NCI-H146 treated with DMSO at 0.1 percent for 48 hours (cell line): ENCODE measurements around the gene ITGAD.

Source experiments
- DNase-seq: peaks from one replicate; lab custom pipeline; 2025; ENCODE audit not compliant: unreplicated experiment; lab: John Stamatoyannopoulos, UW

Gene ITGAD

DNA sequence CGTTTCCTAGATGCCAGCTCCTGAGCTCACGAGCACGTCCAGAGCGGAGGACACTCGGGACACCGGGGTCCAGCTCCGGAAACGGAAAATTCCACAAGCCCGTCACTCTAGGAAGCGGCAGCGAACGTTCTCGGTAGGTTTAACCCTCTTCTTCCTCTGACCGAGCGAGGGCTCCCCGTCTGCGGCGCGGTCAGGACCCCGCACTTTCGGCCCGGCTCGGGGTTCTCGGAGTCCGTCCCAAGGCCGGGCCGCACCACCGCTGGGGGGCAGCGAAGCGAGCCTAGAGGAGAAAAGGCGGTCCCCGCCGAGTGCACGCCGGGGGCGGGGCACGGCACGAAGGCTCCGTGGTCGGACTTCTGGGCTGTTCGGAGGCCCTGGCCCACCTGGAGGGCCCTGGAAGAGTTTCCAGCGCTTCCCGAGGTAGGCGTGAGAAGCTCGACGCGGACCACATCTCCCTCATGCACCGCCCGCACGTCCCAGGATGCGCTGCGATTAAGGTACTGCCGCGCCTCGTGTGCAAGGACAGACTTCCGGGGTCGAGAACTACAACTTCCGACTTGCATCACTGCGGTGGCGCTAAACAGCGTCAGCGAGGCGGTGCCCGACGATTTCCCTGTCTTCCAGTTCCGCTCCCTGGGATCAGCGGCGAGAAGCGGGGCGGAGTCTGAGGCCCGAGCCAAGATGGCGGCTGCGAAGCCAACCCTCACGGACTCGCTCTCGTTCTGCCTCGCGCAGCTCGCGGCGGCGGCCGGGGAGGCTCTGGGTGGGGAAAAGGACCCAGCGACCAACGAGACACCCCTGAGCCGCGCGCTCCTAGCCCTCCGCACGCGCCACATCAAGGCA lies 65.9 kb downstream of the ITGAD start, which contains the start of gene ARMC5:
TSS of gene ARMC5 (plus strand) at position 658 of the 843 bp plus-strand sequence. CDS start at position 682, 24 bp downstream.
- peak; percentile 98 for DNase-seq

- peak; percentile 98 for DNase-seq
These were observed 66.8 kb downstream of the ITGAD start for GRCh38 chr16:31459687-31460581.

DNA sequence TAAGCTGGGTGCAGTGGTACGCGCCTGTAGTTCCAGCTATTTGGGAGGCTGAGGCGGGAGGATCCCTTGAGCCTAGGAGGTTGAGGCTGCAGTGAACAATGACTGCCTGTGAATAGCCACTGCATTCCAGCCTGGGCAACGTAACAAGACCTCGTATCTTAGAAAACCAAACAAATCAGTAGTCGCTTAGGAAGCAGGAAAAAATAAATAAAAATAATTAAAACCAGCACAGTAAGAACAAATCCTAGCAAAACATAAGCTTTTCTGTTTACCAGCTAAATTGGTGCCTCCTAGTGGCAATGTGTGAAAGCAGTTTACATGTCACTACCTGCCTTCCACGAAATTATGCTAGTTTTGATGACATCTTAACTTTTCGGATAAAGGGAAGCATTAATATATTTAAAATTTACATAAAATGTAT lies 67.5 kb downstream of the ITGAD start:
- no peak for DNase-seq

DNA sequence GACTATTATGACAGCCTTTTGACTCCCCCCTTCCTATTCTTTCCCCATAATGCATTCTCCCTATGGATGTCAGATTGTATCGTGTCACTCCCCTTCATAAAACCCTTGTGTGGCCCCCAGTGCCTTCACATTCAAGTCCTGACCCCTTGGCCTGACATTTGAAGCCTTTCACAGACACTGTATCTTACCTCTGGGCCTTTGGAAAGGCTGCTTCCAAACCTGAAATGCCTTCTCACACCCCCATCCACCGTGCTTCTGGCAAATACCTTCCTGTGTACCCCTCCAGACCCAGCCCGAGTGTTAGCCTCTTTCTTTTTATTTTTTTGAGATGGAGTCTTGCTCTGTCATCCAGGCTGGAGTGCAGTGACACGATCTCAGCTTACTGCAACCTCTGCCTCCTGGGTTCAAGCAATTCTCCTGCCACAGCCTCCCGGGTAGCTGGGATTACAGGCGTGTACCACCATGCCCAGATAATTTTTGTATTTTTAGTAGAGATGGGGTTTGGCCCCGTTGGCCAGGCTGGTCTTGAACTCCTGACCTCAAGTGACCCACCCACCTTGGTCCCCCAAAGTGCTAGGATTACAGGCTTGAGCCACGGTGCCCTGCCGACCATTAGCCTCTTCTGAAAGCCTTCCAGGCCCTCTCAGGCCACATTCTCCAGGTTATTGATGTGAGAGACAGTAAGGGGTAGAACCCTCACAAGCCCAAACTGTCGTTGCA lies 68.2 kb downstream of the ITGAD start:
- DNase-seq: no peak

GRCh38 chr16:31461921-31462804 lies 69.0 kb downstream of the ITGAD start:
- no peak for DNase-seq

- DNase-seq: no peak
These were observed 71.2 kb downstream of the ITGAD start for GRCh38 chr16:31464348-31464769.

DNA sequence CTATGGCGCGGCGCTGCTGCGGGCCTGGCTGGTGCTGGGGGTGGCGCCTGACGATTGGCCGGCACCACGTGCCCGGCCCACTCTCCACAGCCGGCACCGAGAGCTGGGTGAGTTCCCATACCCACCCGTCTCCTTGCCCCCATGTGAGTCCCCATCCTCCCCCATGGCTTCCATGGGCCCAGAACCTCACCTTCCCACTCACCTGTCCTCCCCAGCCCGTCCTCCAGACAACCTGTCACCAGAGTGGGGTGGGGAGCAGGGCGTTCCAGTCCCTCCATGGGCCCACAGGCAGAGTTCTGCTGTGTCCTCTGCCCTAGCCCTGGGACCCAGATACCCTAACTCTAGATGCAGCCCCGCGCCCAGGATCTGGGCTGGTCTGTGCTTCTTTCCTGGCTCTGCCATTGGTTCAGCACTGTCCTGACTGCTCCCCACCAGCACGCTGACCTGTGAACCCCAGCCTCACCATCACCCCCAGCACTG lies 71.7 kb downstream of the ITGAD start:
- no peak for DNase-seq

GRCh38 chr16:31465788-31466370 lies 72.7 kb downstream of the ITGAD start:
- DNase-seq: no peak

DNA sequence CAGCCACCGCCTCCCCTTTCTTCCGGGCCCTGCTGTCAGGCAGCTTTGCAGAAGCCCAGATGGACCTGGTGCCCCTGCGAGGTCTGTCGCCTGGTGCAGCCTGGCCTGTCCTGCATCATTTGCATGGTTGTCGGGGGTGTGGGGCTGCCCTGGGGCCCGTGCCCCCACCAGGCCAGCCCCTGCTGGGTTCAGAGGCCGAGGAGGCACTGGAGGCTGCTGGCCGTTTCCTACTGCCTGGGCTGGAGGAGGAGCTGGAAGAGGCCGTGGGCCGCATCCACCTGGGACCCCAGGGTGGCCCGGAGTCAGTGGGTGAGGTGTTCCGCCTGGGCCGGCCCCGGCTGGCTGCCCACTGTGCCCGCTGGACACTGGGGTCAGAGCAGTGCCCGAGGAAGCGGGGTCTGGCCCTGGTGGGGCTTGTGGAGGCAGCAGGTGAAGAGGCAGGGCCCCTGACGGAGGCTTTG lies 73.3 kb downstream of the ITGAD start:
- DNase-seq: no peak

GRCh38 chr16:31467151-31467773 lies 74.1 kb downstream of the ITGAD start:
- DNase-seq: no peak

GRCh38 chr16:31467858-31468257 lies 74.7 kb downstream of the ITGAD start:
- no peak for DNase-seq

GRCh38 chr16:31470615-31471014 lies 77.5 kb downstream of the ITGAD start:
- no peak for DNase-seq

DNA sequence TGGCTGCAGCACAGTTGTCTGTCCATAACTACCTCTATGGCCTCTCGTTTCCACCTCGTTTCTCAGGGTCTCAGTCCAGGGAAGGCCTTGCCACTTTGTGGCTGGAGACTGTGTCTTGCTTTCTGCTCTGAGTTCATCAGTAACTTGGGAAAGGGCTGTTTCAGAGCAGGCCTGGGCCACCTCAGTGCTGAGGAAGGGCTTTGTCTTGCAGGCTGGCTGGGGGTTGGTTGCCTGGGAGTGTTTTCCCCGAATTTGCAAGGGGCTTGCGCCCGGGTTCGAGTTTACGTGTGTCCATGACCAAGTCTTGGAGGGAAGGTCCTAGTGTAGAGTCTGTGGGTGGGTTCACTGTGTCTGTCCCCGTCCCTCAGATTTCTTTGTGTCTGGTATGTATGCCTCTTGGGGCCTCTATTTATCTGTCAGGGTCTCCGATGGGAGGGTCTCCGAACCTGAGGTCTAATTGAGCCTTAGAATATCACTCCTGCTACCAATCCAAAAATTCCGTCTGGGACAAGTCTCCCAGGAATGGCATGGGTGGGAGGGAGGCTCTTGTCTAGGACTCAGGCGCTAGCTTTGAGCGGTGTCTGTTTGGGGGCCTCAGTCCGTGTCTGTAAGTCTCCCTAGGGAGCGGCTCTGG lies 78.2 kb downstream of the ITGAD start:
- no peak for DNase-seq

DNA sequence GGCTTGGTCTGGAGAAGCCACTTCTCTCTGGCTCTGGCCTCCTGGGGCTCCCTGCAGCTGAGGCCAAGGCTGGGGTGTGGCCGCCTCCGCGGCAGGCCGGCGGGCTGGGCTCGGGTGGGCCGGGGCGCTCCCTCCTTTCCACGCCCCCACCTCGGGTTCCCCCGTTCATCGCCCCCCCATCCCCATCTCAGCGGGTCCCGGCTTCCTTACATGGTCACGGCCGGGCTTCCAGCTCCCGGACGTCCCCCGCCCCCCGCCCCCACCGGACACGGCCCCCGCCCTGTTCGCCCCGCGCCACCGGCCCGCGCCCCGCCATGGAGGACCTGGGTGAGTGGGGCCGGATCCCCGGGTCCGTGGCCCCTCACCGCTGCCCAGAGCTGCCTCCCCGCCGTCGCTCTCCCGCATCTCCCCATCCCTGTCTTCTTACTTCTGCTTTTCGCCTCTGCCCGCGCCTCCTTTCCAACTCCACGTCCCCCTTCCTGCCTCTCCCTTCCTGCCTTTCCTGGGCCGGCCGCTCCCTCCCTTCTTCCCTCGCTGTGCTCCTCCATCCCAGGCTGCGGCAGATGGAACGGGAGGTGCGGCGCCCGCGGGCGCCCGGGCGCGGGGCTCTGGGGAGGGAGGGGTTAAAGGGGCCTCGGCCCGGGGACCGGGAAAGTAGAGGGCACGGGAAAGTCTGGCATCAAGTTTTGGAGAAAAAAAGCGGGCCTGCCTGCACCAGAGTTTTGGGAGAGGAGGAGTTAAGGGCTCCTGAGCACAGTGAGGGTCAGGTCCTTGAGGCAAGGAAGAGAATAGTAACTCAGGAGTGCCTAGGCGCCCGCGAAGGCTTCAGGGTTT lies 79.0 kb downstream of the ITGAD start, which contains the start of gene TGFB1I1:
TSS of gene TGFB1I1 (plus strand) at position 278 of the 834 bp plus-strand sequence. CDS start at position 315, 37 bp downstream.
- peak; percentile 15 for DNase-seq

DNA sequence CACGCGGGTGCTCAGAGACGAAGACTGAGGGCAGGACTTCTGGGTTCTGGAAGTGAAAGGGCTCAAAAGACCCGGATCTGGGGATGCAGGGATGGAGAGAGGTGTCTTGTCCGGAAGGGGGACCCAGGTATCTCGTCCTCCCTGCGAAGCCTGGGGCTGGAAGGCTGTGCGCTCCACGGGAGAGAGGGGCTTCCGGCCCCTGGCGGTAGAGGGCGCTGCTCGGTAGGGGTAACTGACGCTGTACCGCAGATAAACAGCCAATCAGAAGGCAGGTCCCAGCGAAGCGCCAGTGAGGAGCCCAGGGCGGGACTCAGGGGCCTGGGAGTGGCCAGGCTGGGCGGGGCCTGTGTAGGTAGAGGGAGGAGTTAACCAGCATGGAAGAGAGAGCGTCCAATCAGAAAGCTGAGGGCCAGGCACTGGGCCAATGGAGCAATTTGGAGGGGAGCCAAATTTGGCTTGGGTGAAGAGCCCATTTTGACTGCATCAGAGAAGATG lies 79.6 kb downstream of the ITGAD start:
- DNase-seq: peak; percentile 64

DNA sequence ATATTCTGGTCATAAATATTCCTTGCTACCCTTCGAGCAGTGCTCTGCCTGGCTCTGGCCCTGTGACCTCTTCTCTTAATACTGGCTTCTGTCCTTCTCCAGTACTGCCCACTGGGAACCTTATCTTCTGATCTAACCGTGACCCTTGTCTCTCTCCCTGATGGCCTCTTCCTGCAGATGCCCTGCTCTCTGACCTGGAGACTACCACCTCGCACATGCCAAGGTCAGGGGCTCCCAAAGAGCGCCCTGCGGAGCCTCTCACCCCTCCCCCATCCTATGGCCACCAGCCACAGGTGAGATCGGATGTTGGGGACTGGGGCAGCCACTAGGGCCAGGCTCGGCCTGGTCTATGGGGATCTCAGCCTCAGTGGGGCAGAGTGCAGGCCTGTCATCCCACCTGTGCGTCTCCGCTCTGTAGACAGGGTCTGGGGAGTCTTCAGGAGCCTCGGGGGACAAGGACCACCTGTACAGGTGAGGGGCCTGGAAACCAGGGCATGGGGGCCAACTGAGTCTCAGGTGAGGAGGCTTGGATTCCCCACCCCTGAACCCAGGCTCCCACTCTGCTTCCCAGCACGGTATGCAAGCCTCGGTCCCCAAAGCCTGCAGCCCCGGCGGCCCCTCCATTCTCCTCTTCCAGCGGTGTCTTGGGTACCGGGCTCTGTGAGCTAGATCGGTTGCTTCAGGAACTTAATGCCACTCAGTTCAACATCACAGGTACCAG lies 80.3 kb downstream of the ITGAD start:
- DNase-seq: no peak
